ENCODE results near the gene MNT.
A peak's percentile ranks its signal among the peaks of the same experiment; 100 is the strongest.

MNT gene

GRCh38 chr17:2395258-2396181 lies 5.3 kb downstream of the MNT start:
- DNase-seq (ENCODE audit: low spot score), result peak; percentile 77

- DNase-seq (ENCODE audit: low spot score), result no peak
Observed at GRCh38 chr17:2394775-2395201, 6.1 kb downstream of the MNT start.

GRCh38 chr17:2393954-2394749 lies 6.7 kb downstream of the MNT start:
- DNase-seq (ENCODE audit: low spot score), result no peak

- DNase-seq (ENCODE audit: low spot score), result peak; percentile 91
Observed at GRCh38 chr17:2393174-2393953, 7.5 kb downstream of the MNT start.

GRCh38 chr17:2392252-2393173 lies 8.3 kb downstream of the MNT start:
- peak; percentile 96 for DNase-seq (ENCODE audit: low spot score)

- DNase-seq (ENCODE audit: low spot score), result no peak
Observed at GRCh38 chr17:2391597-2392251, 9.1 kb downstream of the MNT start.

GRCh38 chr17:2390199-2390836 lies 10.5 kb downstream of the MNT start:
- no peak for DNase-seq (ENCODE audit: low spot score)

- DNase-seq (ENCODE audit: low spot score), result no peak
Observed at GRCh38 chr17:2388683-2389055, 12.2 kb downstream of the MNT start.

- DNase-seq (ENCODE audit: low spot score), result no peak
Observed at GRCh38 chr17:2388020-2388682, 12.7 kb downstream of the MNT start.

- no peak for DNase-seq (ENCODE audit: low spot score)
Observed at GRCh38 chr17:2387086-2388019, 13.5 kb downstream of the MNT start.

- peak; percentile 83 for DNase-seq (ENCODE audit: low spot score)
Observed at GRCh38 chr17:2386400-2387085, 14.3 kb downstream of the MNT start.

GRCh38 chr17:2385240-2386210 lies 15.3 kb downstream of the MNT start:
- DNase-seq (ENCODE audit: low spot score), result no peak

GRCh38 chr17:2384439-2385127 lies 16.3 kb downstream of the MNT start:
- DNase-seq (ENCODE audit: low spot score), result no peak

- no peak for DNase-seq (ENCODE audit: low spot score)
Observed at GRCh38 chr17:2383628-2384167, 17.2 kb downstream of the MNT start.

GRCh38 chr17:2380950-2381649 lies 19.8 kb downstream of the MNT start:
- no peak for DNase-seq (ENCODE audit: low spot score)
